ENCODE measurements around the gene ESPNL. TPM values are rescaled to one million over a fixed set of nuclear protein-coding genes. Genes with fewer than 3 reads are reported as not detected.

ESPNL gene
- total RNA-seq, 1 experiment from 2014 or later = 1.0 TPM

GRCh38 chr2:238130696-238131628 lies 30.8 kb downstream of the ESPNL start:
- Histone ChIP-seq H3K27ac (ENCODE audit: low read length) (no peak overlapping the region), H4K20me1 (ENCODE audit: insufficient read depth, low read depth, low read length) (no peaks in the 10 kb centered on the region), H3K9ac (ENCODE audit: low read length) (no peak overlapping the region), H3K27me3 (ENCODE audit: low read length) (no peaks in the 10 kb centered on the region), H3K9me2 (replicated peaks; ENCODE audit: insufficient read depth, low read length) (no peaks in the 10 kb centered on the region), H3K79me2 (ENCODE audit: low read length) (no peaks in the 10 kb centered on the region), H3K4me3 (ENCODE audit: low read length) (no peak overlapping the region), H3K4me1 (ENCODE audit: low read length) (no peaks in the 10 kb centered on the region), H3K36me3 (ENCODE audit: insufficient read depth, low read length) (no peaks in the 10 kb centered on the region), H2AFZ (ENCODE audit: low read length) (no peak overlapping the region), H3K9me3 (ENCODE audit: low read length) (no peaks in the 10 kb centered on the region), H3K4me2 (ENCODE audit: low read depth, low read length, poor library complexity, severe bottlenecking) (no peak overlapping the region)
- DNase-seq = no peak

GRCh38 chr2:238131761-238132462 lies 31.8 kb downstream of the ESPNL start:
- H3K27me3 ChIP-seq (ENCODE audit: low read length) = no peaks in the 10 kb centered on the region
- no peak overlapping the region for H2AFZ ChIP-seq (ENCODE audit: low read length)
- H3K79me2 ChIP-seq (ENCODE audit: low read length) = no peaks in the 10 kb centered on the region
- no peaks in the 10 kb centered on the region for H3K4me1 ChIP-seq (ENCODE audit: low read length)
- no peaks in the 10 kb centered on the region for H3K9me2 ChIP-seq (replicated peaks; ENCODE audit: insufficient read depth, low read length)
- no peak for DNase-seq
- no peaks in the 10 kb centered on the region for H3K36me3 ChIP-seq (ENCODE audit: insufficient read depth, low read length)
- no peak overlapping the region for H3K4me3 ChIP-seq (ENCODE audit: low read length)
- no peak overlapping the region for H3K27ac ChIP-seq (ENCODE audit: low read length)
- no peaks in the 10 kb centered on the region for H4K20me1 ChIP-seq (ENCODE audit: insufficient read depth, low read depth, low read length)
- H3K9me3 ChIP-seq (ENCODE audit: low read length) = no peaks in the 10 kb centered on the region
- no peak overlapping the region for H3K9ac ChIP-seq (ENCODE audit: low read length)
- no peak overlapping the region for H3K4me2 ChIP-seq (ENCODE audit: low read depth, low read length, poor library complexity, severe bottlenecking)

- DNase-seq = no peak
- Histone ChIP-seq H3K9me3 (ENCODE audit: low read length) (no peaks in the 10 kb centered on the region), H3K4me1 (ENCODE audit: low read length) (no peaks in the 10 kb centered on the region), H3K4me2 (ENCODE audit: low read depth, low read length, poor library complexity, severe bottlenecking) (no peak overlapping the region), H4K20me1 (ENCODE audit: insufficient read depth, low read depth, low read length) (no peaks in the 10 kb centered on the region), H3K27ac (ENCODE audit: low read length) (no peak overlapping the region), H3K4me3 (ENCODE audit: low read length) (no peak overlapping the region), H3K36me3 (ENCODE audit: insufficient read depth, low read length) (no peaks in the 10 kb centered on the region), H3K9ac (ENCODE audit: low read length) (no peak overlapping the region), H2AFZ (ENCODE audit: low read length) (no peak overlapping the region), H3K27me3 (ENCODE audit: low read length) (no peaks in the 10 kb centered on the region), H3K9me2 (replicated peaks; ENCODE audit: insufficient read depth, low read length) (no peaks in the 10 kb centered on the region), H3K79me2 (ENCODE audit: low read length) (no peaks in the 10 kb centered on the region)
Measured at GRCh38 chr2:238132463-238133450, 32.6 kb downstream of the ESPNL start.

- Histone ChIP-seq H3K79me2 (ENCODE audit: low read length) (no peaks in the 10 kb centered on the region), H3K9me2 (replicated peaks; ENCODE audit: insufficient read depth, low read length) (no peaks in the 10 kb centered on the region), H3K9me3 (ENCODE audit: low read length) (no peaks in the 10 kb centered on the region), H3K27me3 (ENCODE audit: low read length) (no peaks in the 10 kb centered on the region), H3K4me1 (ENCODE audit: low read length) (peaks cover 6% of the 10 kb centered on the region), H3K4me2 (ENCODE audit: low read depth, low read length, poor library complexity, severe bottlenecking) (no peak overlapping the region), H4K20me1 (ENCODE audit: insufficient read depth, low read depth, low read length) (no peaks in the 10 kb centered on the region), H3K27ac (ENCODE audit: low read length) (no peak overlapping the region), H3K36me3 (ENCODE audit: insufficient read depth, low read length) (no peaks in the 10 kb centered on the region), H2AFZ (ENCODE audit: low read length) (no peak overlapping the region), H3K4me3 (ENCODE audit: low read length) (no peak overlapping the region), H3K9ac (ENCODE audit: low read length) (no peak overlapping the region)
- no peak for DNase-seq
Measured at GRCh38 chr2:238133499-238134392, 33.6 kb downstream of the ESPNL start.

DNA sequence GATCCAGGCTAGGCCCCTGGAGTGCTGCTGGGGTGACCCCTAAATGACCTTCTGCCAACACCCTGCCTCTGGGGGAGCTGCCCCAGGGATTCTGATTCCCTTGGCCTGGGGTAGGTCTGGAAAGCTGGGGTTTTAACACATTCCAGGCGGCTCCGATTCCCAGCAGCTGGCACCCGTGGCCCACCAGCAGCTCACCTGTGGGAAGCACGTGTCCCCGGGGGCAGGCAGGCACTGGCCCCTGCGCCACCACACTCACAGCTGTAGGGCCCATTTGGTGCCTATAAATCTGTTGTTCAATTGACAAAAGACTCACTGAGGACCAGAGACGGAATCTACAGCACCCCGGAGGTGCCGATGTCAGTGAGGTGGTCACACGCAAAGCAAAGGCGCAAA lies 34.2 kb downstream of the ESPNL start:
- no peaks in the 10 kb centered on the region for H3K79me2 ChIP-seq (ENCODE audit: low read length)
- no peaks in the 10 kb centered on the region for H3K9me3 ChIP-seq (ENCODE audit: low read length)
- no peak overlapping the region for H3K4me3 ChIP-seq (ENCODE audit: low read length)
- H4K20me1 ChIP-seq (ENCODE audit: insufficient read depth, low read depth, low read length) = no peaks in the 10 kb centered on the region
- no peaks in the 10 kb centered on the region for H3K27me3 ChIP-seq (ENCODE audit: low read length)
- H3K9ac ChIP-seq (ENCODE audit: low read length) = no peak overlapping the region
- H3K4me1 ChIP-seq (ENCODE audit: low read length) = peaks cover 13% of the 10 kb centered on the region
- no peak overlapping the region for H3K4me2 ChIP-seq (ENCODE audit: low read depth, low read length, poor library complexity, severe bottlenecking)
- no peaks in the 10 kb centered on the region for H3K36me3 ChIP-seq (ENCODE audit: insufficient read depth, low read length)
- no peak overlapping the region for H2AFZ ChIP-seq (ENCODE audit: low read length)
- H3K27ac ChIP-seq (ENCODE audit: low read length) = no peak overlapping the region
- DNase-seq = no peak
- no peaks in the 10 kb centered on the region for H3K9me2 ChIP-seq (replicated peaks; ENCODE audit: insufficient read depth, low read length)

DNA sequence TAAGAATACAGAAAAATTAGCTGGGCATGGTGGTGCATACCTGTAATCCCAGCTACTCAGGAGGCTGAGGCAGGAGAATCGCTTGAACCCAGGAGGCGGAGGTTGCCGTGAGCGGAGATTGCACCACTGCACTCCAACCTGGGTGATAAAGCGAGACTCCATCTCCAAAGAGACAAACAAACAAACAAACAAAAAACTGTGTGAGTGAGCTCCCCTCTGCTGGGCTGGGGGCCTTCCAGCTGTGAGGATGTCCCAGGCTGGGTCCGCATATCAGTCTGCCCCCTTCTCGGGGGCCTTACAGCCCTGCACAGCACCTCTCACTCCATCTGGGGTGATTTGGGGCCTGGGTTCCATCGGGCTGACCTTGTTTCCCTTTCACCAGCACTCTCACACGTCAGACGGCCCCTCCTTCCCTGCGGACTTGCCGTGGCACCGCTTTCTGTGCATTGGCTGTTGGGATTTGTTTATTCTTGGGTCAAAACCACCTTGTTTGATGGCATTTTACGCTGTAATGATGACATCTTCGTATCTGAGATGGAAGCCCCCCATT lies 35.5 kb downstream of the ESPNL start:
- H3K9ac ChIP-seq (ENCODE audit: low read length) = no peak overlapping the region
- no peaks in the 10 kb centered on the region for H3K9me2 ChIP-seq (replicated peaks; ENCODE audit: insufficient read depth, low read length)
- H3K4me1 ChIP-seq (ENCODE audit: low read length) = peaks cover 16% of the 10 kb centered on the region
- DNase-seq = no peak
- no peaks in the 10 kb centered on the region for H3K36me3 ChIP-seq (ENCODE audit: insufficient read depth, low read length)
- no peak overlapping the region for H3K4me2 ChIP-seq (ENCODE audit: low read depth, low read length, poor library complexity, severe bottlenecking)
- no peak overlapping the region for H3K4me3 ChIP-seq (ENCODE audit: low read length)
- no peaks in the 10 kb centered on the region for H4K20me1 ChIP-seq (ENCODE audit: insufficient read depth, low read depth, low read length)
- H3K79me2 ChIP-seq (ENCODE audit: low read length) = no peaks in the 10 kb centered on the region
- H3K9me3 ChIP-seq (ENCODE audit: low read length) = no peaks in the 10 kb centered on the region
- no peak overlapping the region for H2AFZ ChIP-seq (ENCODE audit: low read length)
- no peak overlapping the region for H3K27ac ChIP-seq (ENCODE audit: low read length)
- H3K27me3 ChIP-seq (ENCODE audit: low read length) = no peaks in the 10 kb centered on the region

- Histone ChIP-seq H4K20me1 (ENCODE audit: insufficient read depth, low read depth, low read length) (no peaks in the 10 kb centered on the region), H3K27me3 (ENCODE audit: low read length) (no peaks in the 10 kb centered on the region), H3K4me1 (ENCODE audit: low read length) (peaks cover 16% of the 10 kb centered on the region), H3K27ac (ENCODE audit: low read length) (no peak overlapping the region), H2AFZ (ENCODE audit: low read length) (no peak overlapping the region), H3K4me2 (ENCODE audit: low read depth, low read length, poor library complexity, severe bottlenecking) (no peak overlapping the region), H3K79me2 (ENCODE audit: low read length) (no peaks in the 10 kb centered on the region), H3K9ac (ENCODE audit: low read length) (no peak overlapping the region), H3K4me3 (ENCODE audit: low read length) (no peak overlapping the region), H3K9me2 (replicated peaks; ENCODE audit: insufficient read depth, low read length) (no peaks in the 10 kb centered on the region), H3K9me3 (ENCODE audit: low read length) (no peaks in the 10 kb centered on the region), H3K36me3 (ENCODE audit: insufficient read depth, low read length) (no peaks in the 10 kb centered on the region)
- DNase-seq = no peak
Measured at GRCh38 chr2:238136820-238137537, 36.8 kb downstream of the ESPNL start.
